Lower leg skin (tissue), 3 donors: Measurements from ENCODE around the gene BUB1.

Source experiments
- POLR2A ChIP-seq, 2 donors: fragments of 450-650 bp; IDR thresholded peaks; one replicate each; pipeline ENCODE4 v1.6.1; 2016 to 2017; ENCODE audit warnings: antibody characterized with exemption in 2 of 2, mild to moderate bottlenecking in 1 of 2, moderate library complexity in 1 of 2
- TF ChIP-seq, protein P1 (sequence below), 3 donors: fragments of 450-650 bp; IDR thresholded peaks; one replicate each; pipeline ENCODE4 v1.5.1; 2016; ENCODE audit warnings: antibody characterized with exemption in 3 of 3, mild to moderate bottlenecking in 3 of 3, moderate library complexity in 2 of 3

DNA sequence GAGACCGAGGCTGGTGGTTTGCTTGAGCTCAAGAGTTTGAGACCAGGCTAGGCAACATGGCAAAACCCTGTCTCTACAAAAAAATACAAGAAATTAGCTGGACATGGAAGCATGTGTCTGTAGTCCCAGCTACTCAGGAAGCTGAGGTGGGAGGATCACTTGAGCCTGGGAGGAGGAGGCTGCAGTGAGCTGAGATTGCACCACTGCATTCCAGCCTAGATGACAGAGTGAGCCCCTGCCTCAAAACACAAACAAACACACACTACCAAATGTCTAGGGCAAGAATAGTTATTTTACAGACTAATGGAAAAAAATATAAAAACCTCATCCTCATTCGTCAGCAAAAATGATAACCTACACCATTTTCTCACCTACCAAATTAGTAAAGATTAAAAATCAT lies 15.3 kb downstream of the BUB1 start:
- TF ChIP-seq, protein P1, sequence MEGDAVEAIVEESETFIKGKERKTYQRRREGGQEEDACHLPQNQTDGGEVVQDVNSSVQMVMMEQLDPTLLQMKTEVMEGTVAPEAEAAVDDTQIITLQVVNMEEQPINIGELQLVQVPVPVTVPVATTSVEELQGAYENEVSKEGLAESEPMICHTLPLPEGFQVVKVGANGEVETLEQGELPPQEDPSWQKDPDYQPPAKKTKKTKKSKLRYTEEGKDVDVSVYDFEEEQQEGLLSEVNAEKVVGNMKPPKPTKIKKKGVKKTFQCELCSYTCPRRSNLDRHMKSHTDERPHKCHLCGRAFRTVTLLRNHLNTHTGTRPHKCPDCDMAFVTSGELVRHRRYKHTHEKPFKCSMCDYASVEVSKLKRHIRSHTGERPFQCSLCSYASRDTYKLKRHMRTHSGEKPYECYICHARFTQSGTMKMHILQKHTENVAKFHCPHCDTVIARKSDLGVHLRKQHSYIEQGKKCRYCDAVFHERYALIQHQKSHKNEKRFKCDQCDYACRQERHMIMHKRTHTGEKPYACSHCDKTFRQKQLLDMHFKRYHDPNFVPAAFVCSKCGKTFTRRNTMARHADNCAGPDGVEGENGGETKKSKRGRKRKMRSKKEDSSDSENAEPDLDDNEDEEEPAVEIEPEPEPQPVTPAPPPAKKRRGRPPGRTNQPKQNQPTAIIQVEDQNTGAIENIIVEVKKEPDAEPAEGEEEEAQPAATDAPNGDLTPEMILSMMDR (IDR thresholded peaks at IDR 0.05): no peak
- TF ChIP-seq POLR2A (IDR thresholded peaks at IDR 0.05): no peak
